IMR-90 (cell line): ENCODE data around the gene TOP2A. TPM values are rescaled to one million over a fixed set of nuclear protein-coding genes. Genes with fewer than 3 reads are reported as not detected.
A peak's percentile ranks its signal among the peaks of the same experiment; 100 is the strongest.

Experiments
- ATAC-seq: fragments of 200-7000 bp; cut with Tn5 transposase; 2 replicates; pipeline ENCODE4 v1.9.1; 2020; ENCODE audit warnings: low read depth, mild to moderate bottlenecking, moderate library complexity
- BruUV-seq: library from RNA; stranded (reverse); fragments of 400-500 nt; replicated peaks from 2 replicates; lab custom pipeline; 2021; lab: Mats Ljungman, UMichigan
- CTCF ChIA-PET: fragments of 300-600 bp; formaldehyde crosslinking; extraction: SDS; loops from one replicate; lab custom pipeline; 2021; ENCODE audit warnings: antibody characterized with exemption; lab: Yijun Ruan, JAX
- POLR2A ChIA-PET: fragments of 300-600 bp; sonication (Branson Sonifier 250); formaldehyde crosslinking; loops from one replicate; lab custom pipeline; 2022; ENCODE audit warnings: antibody characterized with exemption; ENCODE audit not compliant: unreplicated experiment; lab: Charles Lee
- DNase-seq: peaks from one replicate; pipeline ENCODE4 v3.0.0; 2013
- H2AFZ ChIP-seq: replicated peaks from 2 replicates; pipeline ENCODE3; 2013; ENCODE audit warnings: low read length, mild to moderate bottlenecking; ENCODE audit not compliant: poor library complexity
- H2AK5ac ChIP-seq: 2 replicates; pipeline ENCODE4 v1.6.1; 2013; ENCODE audit warnings: low read depth, low read length, inconsistent platforms
- H2AK9ac ChIP-seq: replicated peaks from 2 replicates; pipeline ENCODE3; 2013; ENCODE audit warnings: mild to moderate bottlenecking, low read depth, low read length, moderate library complexity; ENCODE audit not compliant: poor library complexity
- H2BK120ac ChIP-seq: 2 replicates; pipeline ENCODE4 v1.6.1; 2013; ENCODE audit warnings: low read depth, low read length, inconsistent platforms
- H2BK15ac ChIP-seq: 3 replicates; pipeline ENCODE4 v1.6.1; 2013; ENCODE audit warnings: low read depth, low read length, inconsistent platforms
- H2BK20ac ChIP-seq: 2 replicates; pipeline ENCODE4 v1.6.1; 2013; ENCODE audit warnings: low read depth, mild to moderate bottlenecking, inconsistent platforms, low read length, moderate library complexity
- H2BK5ac ChIP-seq: 2 replicates; pipeline ENCODE4 v1.6.1; 2013; ENCODE audit warnings: mild to moderate bottlenecking, low read depth, low read length, inconsistent platforms; ENCODE audit not compliant: poor library complexity, severe bottlenecking
- H3K14ac ChIP-seq: replicated peaks from 2 replicates; pipeline ENCODE4 v1.6.1; 2013; ENCODE audit warnings: low read depth, low read length, inconsistent platforms
- H3K18ac ChIP-seq: 2 replicates; pipeline ENCODE4 v1.6.1; 2013; ENCODE audit warnings: low read depth, low read length, control low read depth
- H3K23ac ChIP-seq: 2 replicates; pipeline ENCODE4 v1.6.1; 2013; ENCODE audit warnings: low read depth, low read length, inconsistent platforms
- H3K27ac ChIP-seq: 2 replicates; pipeline ENCODE4 v1.5.1; 2013; ENCODE audit warnings: mild to moderate bottlenecking, control low read depth, low read length; ENCODE audit not compliant: insufficient read depth
- H3K27me3 ChIP-seq: 2 replicates; pipeline ENCODE4 v1.6.1; 2013; ENCODE audit warnings: low read length; ENCODE audit not compliant: control insufficient read depth, insufficient read depth
- H3K36me3 ChIP-seq: 2 replicates; pipeline ENCODE4 v1.6.1; 2013; ENCODE audit warnings: low read length, mixed read lengths; ENCODE audit not compliant: control insufficient read depth, insufficient read depth
- H3K4ac ChIP-seq: 2 replicates; pipeline ENCODE4 v1.6.1; 2013; ENCODE audit warnings: low read depth, low read length, inconsistent platforms
- H3K4me1 ChIP-seq: 2 replicates; pipeline ENCODE4 v1.6.1; 2013; ENCODE audit warnings: low read length, mixed read lengths; ENCODE audit not compliant: control insufficient read depth, insufficient read depth
- H3K4me2 ChIP-seq: 2 replicates; pipeline ENCODE4 v1.6.1; 2013; ENCODE audit warnings: low read depth, mild to moderate bottlenecking, control low read depth, low read length, moderate library complexity
- H3K4me3 ChIP-seq: 2 replicates; pipeline ENCODE4 v1.5.1; 2013; ENCODE audit warnings: low read depth, mild to moderate bottlenecking, control low read depth, low read length, moderate library complexity; ENCODE audit not compliant: insufficient read depth
- H3K56ac ChIP-seq: 2 replicates; pipeline ENCODE4 v1.6.1; 2013; ENCODE audit warnings: low read length, inconsistent platforms; ENCODE audit not compliant: insufficient read depth; ENCODE audit errors: extremely low read depth
- H3K79me1 ChIP-seq, 2 experiments: 2 replicates each; pipeline ENCODE4 v1.6.1; 2013; ENCODE audit warnings: low read length in 2 of 2, inconsistent platforms in 1 of 2, low read depth in 1 of 2
- H3K9ac ChIP-seq: 2 replicates; pipeline ENCODE4 v1.6.1; 2013; ENCODE audit warnings: low read depth, low read length, control low read depth
- H3K9me1 ChIP-seq: 2 replicates; pipeline ENCODE4 v1.6.1; 2013; ENCODE audit warnings: low read length, inconsistent platforms; ENCODE audit not compliant: insufficient read depth
- H3K9me3 ChIP-seq: 2 replicates; pipeline ENCODE4 v1.6.1; 2013; ENCODE audit warnings: low read length; ENCODE audit not compliant: control insufficient read depth, insufficient read depth
- H4K20me1 ChIP-seq: 2 replicates; pipeline ENCODE4 v1.6.1; 2013; ENCODE audit warnings: low read length, inconsistent platforms; ENCODE audit not compliant: insufficient read depth
- H4K5ac ChIP-seq: 2 replicates; pipeline ENCODE4 v1.6.1; 2013; ENCODE audit warnings: mild to moderate bottlenecking, low read depth, low read length, control low read depth
- H4K8ac ChIP-seq, 2 experiments: 2 replicates each; pipeline ENCODE4 v1.6.1; 2013; ENCODE audit warnings: low read depth in 2 of 2, low read length in 2 of 2, control low read depth in 1 of 2, inconsistent platforms in 1 of 2
- H4K91ac ChIP-seq: 2 replicates; pipeline ENCODE4 v1.6.1; 2013; ENCODE audit warnings: low read depth, low read length, inconsistent platforms; ENCODE audit not compliant: insufficient read depth
- FOS ChIP-seq: fragments of 150-350 bp; IDR thresholded peaks from 2 replicates; pipeline ENCODE4 v1.6.1; 2016; ENCODE audit warnings: low read depth, low read length
- MAZ ChIP-seq: IDR thresholded peaks from 2 replicates; pipeline ENCODE4 v1.6.1; 2012; ENCODE audit warnings: low read depth, mild to moderate bottlenecking, low read length, improper control_type of control experiment, moderate library complexity, borderline replicate concordance
- RCOR1 ChIP-seq: IDR thresholded peaks from 2 replicates; pipeline ENCODE4 v1.6.1; 2012; ENCODE audit warnings: mild to moderate bottlenecking, low read length, improper control_type of control experiment; ENCODE audit not compliant: insufficient replicate concordance
- WGBS, 2 experiments: methylation state at CpG; one replicate each; pipeline versions ENCODE4 v1.1.5 to v1.1.7; 2013; ENCODE audit warnings: missing lambda C conversion rate in 2 of 2; ENCODE audit not compliant: insufficient read length in 1 of 2; ENCODE audit errors: extremely low coverage in 2 of 2; 5-methylcytosine and 5-hydroxymethylcytosine counted together
- dilution Hi-C: fragments of 300-500 bp; cut with HindIII; formaldehyde crosslinking; loops from one replicate; pipeline ENCODE4 v1.14.3; 2018; ENCODE audit warnings: low sequenced_read_pairs; ENCODE audit not compliant: unreplicated experiment
- in situ Hi-C: fragments of 300-500 bp; cut with MboI; formaldehyde crosslinking; loops from 3 replicates; pipeline ENCODE4 v1.14.3; 2019; ENCODE audit warnings: low sequenced_read_pairs, inconsistent platforms, mixed read lengths
- intact Hi-C: fragments of 100-400 bp; cut with micrococcal nuclease; formaldehyde crosslinking; loops from 2 replicates; pipeline ENCODE4 v1.10.0; 2022
- polyA plus RNA-seq, 3 experiments: library from polyadenylated mRNA; depleted of rRNA; stranded (reverse); fragments of >200 nt; gene quantifications; 2 replicates each; pipeline ENCODE4 v1.2.3, GENCODE V29; 2012; ENCODE audit warnings: low replicate concordance in 1 of 3
- total RNA-seq: library from RNA; depleted of rRNA; stranded (reverse); fragments of >200 nt; gene quantifications from 2 replicates; pipeline ENCODE4 v1.2.3, GENCODE V29; 2012

The TOP2A gene
- total and polyA plus RNA-seq, 2 of the 4 experiments (the other 2 are of a cell fraction), result 43.4 to 68.5 TPM

- in situ Hi-C loops (no loop called here), intact Hi-C loops (no loop called here), dilution Hi-C loops (no loop called here)
- no peak overlapping the region for H4K8ac ChIP-seq
- H4K20me1 ChIP-seq, result peaks cover 83% of the 10 kb centered on the region
- H2BK120ac ChIP-seq, result no peak overlapping the region
- H3K4ac ChIP-seq, result no peak overlapping the region
- no peak overlapping the region for H4K5ac ChIP-seq
- no peak overlapping the region for H4K91ac ChIP-seq
- peaks cover 71% of the 10 kb centered on the region for H3K36me3 ChIP-seq
- no peak overlapping the region for H2AK9ac ChIP-seq
- H2BK15ac ChIP-seq, result no peak overlapping the region
- no peak overlapping the region for H3K23ac ChIP-seq
- no peaks in the 10 kb centered on the region for H3K27me3 ChIP-seq
- no peak overlapping the region for H3K9ac ChIP-seq
- peaks cover 57% of the 10 kb centered on the region for H3K4me1 ChIP-seq
- H3K27ac ChIP-seq, result no peak overlapping the region; the same call in 1 of the 2 replicates
- H3K4me2 ChIP-seq, result no peak overlapping the region
- H3K18ac ChIP-seq, result no peak overlapping the region
- H3K4me3 ChIP-seq, result no peak overlapping the region
- H2AK5ac ChIP-seq, result peak overlapping the region; percentile 4; the same call in 1 of the 2 replicates
- H3K9me3 ChIP-seq, result no peaks in the 10 kb centered on the region
- no peak for ATAC-seq
- H2BK5ac ChIP-seq, result no peak overlapping the region
- no peak overlapping the region for H3K56ac ChIP-seq
- H3K9me1 ChIP-seq, result peaks cover 63% of the 10 kb centered on the region
- H3K14ac ChIP-seq, result no peak overlapping the region
- no CpG with 5 or more reads among the region's 15 CpGs for WGBS, 2 experiments
- H3K79me1 ChIP-seq, result peaks cover 28 to 88% of the 10 kb centered on the region in 2 experiments
- ChIA-PET CTCF (no interaction called here), POLR2A (no interaction called here)
- peak; percentile 64 for DNase-seq
- H2BK20ac ChIP-seq, result no peak overlapping the region
- BruUV-seq, result no TSS peak
- 0 out of 2 replicates have a peak, but pooled peaks have one; percentile 34 for TF ChIP-seq FOS
- TF ChIP-seq RCOR1, result peak; percentile 42
- TF ChIP-seq MAZ, result no peak
- H2AFZ ChIP-seq, result no peak overlapping the region
Measured at GRCh38 chr17:40452921-40453378, 35.3 kb upstream of the TOP2A start.
